H1 (cell line): ENCODE data around the gene NAV2. TPM values are rescaled to one million over a fixed set of nuclear protein-coding genes. Genes with fewer than 3 reads are reported as not detected.

Experiments
- CTCF ChIA-PET: fragments of 300-600 bp; sonication (Branson Sonifier 250); formaldehyde crosslinking; loops from one replicate; lab custom pipeline; 2021; ENCODE audit not compliant: partially characterized antibody; lab: Charles Lee
- POLR2A ChIA-PET: fragments of 300-600 bp; sonication (Branson Sonifier 250); formaldehyde crosslinking; loops from one replicate; lab custom pipeline; 2021; ENCODE audit warnings: inconsistent platforms; ENCODE audit not compliant: partially characterized antibody; lab: Charles Lee
- DNase-seq, 2 experiments: peaks; one replicate each; pipeline versions ENCODE4 v3.0.0 to v3.0.0-alpha.2; 2010 to 2022; ENCODE audit warnings: low spot score in 2 of 2, low read depth in 1 of 2, mixed read lengths in 1 of 2
- FAIRE-seq: peaks from 2 replicates; lab custom pipeline; 2011; peaks lifted over from hg19 to GRCh38; lab: Jason Lieb, UNC
- H2AFZ ChIP-seq: 2 replicates; pipeline ENCODE4 v1.8.1; 2012; ENCODE audit warnings: low read length, inconsistent platforms
- H2AK5ac ChIP-seq: 2 replicates; pipeline ENCODE4 v1.6.1; 2013; ENCODE audit warnings: low read depth, low read length
- H2BK120ac ChIP-seq: replicated peaks from 2 replicates; pipeline ENCODE3; 2013; ENCODE audit warnings: low read depth, low read length, inconsistent platforms
- H2BK12ac ChIP-seq: 2 replicates; pipeline ENCODE4 v1.6.1; 2013; ENCODE audit warnings: low read depth, low read length
- H2BK15ac ChIP-seq: 2 replicates; pipeline ENCODE4 v1.6.1; 2013; ENCODE audit warnings: low read length
- H2BK20ac ChIP-seq: 2 replicates; pipeline ENCODE4 v1.6.1; 2013; ENCODE audit warnings: low read length
- H2BK5ac ChIP-seq: 2 replicates; pipeline ENCODE4 v1.6.1; 2013; ENCODE audit warnings: low read depth, low read length
- H3K14ac ChIP-seq: 2 replicates; pipeline ENCODE4 v1.6.1; 2013; ENCODE audit warnings: inconsistent platforms; ENCODE audit not compliant: insufficient read length
- H3K18ac ChIP-seq: 2 replicates; pipeline ENCODE4 v1.6.1; 2013; ENCODE audit warnings: low read length; ENCODE audit errors: extremely low read depth
- H3K23ac ChIP-seq: 2 replicates; pipeline ENCODE4 v1.6.1; 2013; ENCODE audit warnings: inconsistent platforms; ENCODE audit not compliant: insufficient read length
- H3K23me2 ChIP-seq: 2 replicates; pipeline ENCODE4 v1.6.1; 2013; ENCODE audit warnings: low read depth, low read length
- H3K27ac ChIP-seq: 2 replicates; pipeline ENCODE4 v1.6.1; 2011; ENCODE audit warnings: low read depth, low read length, inconsistent platforms
- H3K27me3 ChIP-seq, 4 experiments: replicated peaks in 1 of 4; 1 replicate in 1 of 4; 2 replicates in 3 of 4; pipeline versions ENCODE4 v1.6.1 to v1.8.1; 2011 to 2013; ENCODE audit warnings: low read length in 3 of 4, mild to moderate bottlenecking in 3 of 4, inconsistent platforms in 2 of 4, mixed read lengths in 2 of 4, moderate library complexity in 1 of 4; ENCODE audit not compliant: control insufficient read depth in 3 of 4, insufficient read depth in 3 of 4; ENCODE audit errors: extremely low read depth in 1 of 4
- H3K36me3 ChIP-seq, 4 experiments: 2 replicates each; pipeline versions ENCODE4 v1.6.1 to v1.8.1; 2011 to 2013; ENCODE audit warnings: mild to moderate bottlenecking in 4 of 4, low read length in 3 of 4, moderate library complexity in 2 of 4, control low read depth in 1 of 4, inconsistent platforms in 1 of 4; ENCODE audit not compliant: insufficient read depth in 4 of 4, control insufficient read depth in 2 of 4
- H3K4ac ChIP-seq: replicated peaks from 2 replicates; pipeline ENCODE3; 2013; ENCODE audit warnings: low read length, low read depth, mixed read lengths, inconsistent platforms; ENCODE audit not compliant: insufficient read length
- H3K4me1 ChIP-seq, 4 experiments: replicated peaks in 1 of 4; 1 replicate in 1 of 4; 2 replicates in 3 of 4; pipeline versions ENCODE4 v1.6.1 to v1.8.1; 2011 to 2013; ENCODE audit warnings: low read length in 3 of 4, inconsistent platforms in 2 of 4, mixed read lengths in 1 of 4; ENCODE audit not compliant: insufficient read depth in 4 of 4, control insufficient read depth in 3 of 4
- H3K4me2 ChIP-seq, 2 experiments: 2 replicates each; pipeline versions ENCODE4 v1.6.1 to v1.8.1; 2011 to 2013; ENCODE audit warnings: low read depth in 2 of 2, low read length in 2 of 2, control low read depth in 1 of 2, inconsistent platforms in 1 of 2, mild to moderate bottlenecking in 1 of 2; ENCODE audit not compliant: insufficient read depth in 1 of 2
- H3K4me3 ChIP-seq, 4 experiments: fragments of 200-600, 300-600 bp in 1 of 4; sonication (generic), shearing (Covaris generic), sonication (Bioruptor Twin) in 1 of 4; 2 replicates each; pipeline versions ENCODE4 v1.5.1 to v1.8.1; 2011 to 2016; ENCODE audit warnings: low read length in 4 of 4, low read depth in 3 of 4, control low read depth in 2 of 4, inconsistent platforms in 2 of 4, mild to moderate bottlenecking in 2 of 4, mixed read lengths in 1 of 4, moderate library complexity in 1 of 4; ENCODE audit not compliant: insufficient read depth in 2 of 4; ENCODE audit errors: extremely low read depth in 1 of 4
- H3K56ac ChIP-seq: replicated peaks from 2 replicates; pipeline ENCODE3; 2013; ENCODE audit warnings: low read depth, mild to moderate bottlenecking, mixed read lengths, low read length, inconsistent platforms; ENCODE audit not compliant: insufficient read length
- H3K79me1 ChIP-seq: 2 replicates; pipeline ENCODE4 v1.6.1; 2013; ENCODE audit warnings: low read depth, low read length, control low read depth
- H3K79me2 ChIP-seq, 2 experiments: 2 replicates each; pipeline versions ENCODE4 v1.6.1 to v1.8.1; 2012 to 2013; ENCODE audit warnings: low read length in 2 of 2, mild to moderate bottlenecking in 2 of 2, inconsistent platforms in 1 of 2; ENCODE audit not compliant: insufficient read depth in 2 of 2, control insufficient read depth in 1 of 2
- H3K9ac ChIP-seq, 4 experiments: replicated peaks in 1 of 4; 1 replicate in 1 of 4; 2 replicates in 3 of 4; pipeline versions ENCODE4 v1.6.1 to v1.8.1; 2011 to 2013; ENCODE audit warnings: low read depth in 3 of 4, low read length in 3 of 4, control low read depth in 2 of 4, mild to moderate bottlenecking in 2 of 4, moderate library complexity in 2 of 4, inconsistent platforms in 1 of 4; ENCODE audit errors: extremely low read depth in 1 of 4
- H3K9me3 ChIP-seq, 2 experiments: 2 replicates each; pipeline versions ENCODE4 v1.6.1 to v1.8.1; 2012 to 2013; ENCODE audit warnings: mild to moderate bottlenecking in 2 of 2, moderate library complexity in 2 of 2, control low read depth in 1 of 2, inconsistent platforms in 1 of 2, low read depth in 1 of 2, low read length in 1 of 2, mixed read lengths in 1 of 2; ENCODE audit not compliant: insufficient read depth in 2 of 2
- H4K20me1 ChIP-seq, 2 experiments: replicated peaks in 1 of 2; 2 replicates each; pipeline versions ENCODE3 to v1.8.1; 2011 to 2013; ENCODE audit warnings: inconsistent platforms in 2 of 2, low read length in 2 of 2, mild to moderate bottlenecking in 1 of 2; ENCODE audit not compliant: insufficient read depth in 2 of 2, control insufficient read depth in 1 of 2
- H4K5ac ChIP-seq: 2 replicates; pipeline ENCODE4 v1.6.1; 2013; ENCODE audit warnings: low read length, low read depth, mixed read lengths, inconsistent platforms; ENCODE audit not compliant: insufficient read length
- H4K8ac ChIP-seq: 2 replicates; pipeline ENCODE4 v1.8.0; 2013; ENCODE audit warnings: mild to moderate bottlenecking, moderate library complexity, low read length, inconsistent platforms; ENCODE audit not compliant: insufficient read depth; ENCODE audit errors: extremely low read depth
- H4K91ac ChIP-seq: replicated peaks from 2 replicates; pipeline ENCODE3; 2013; ENCODE audit warnings: low read length, mixed read lengths, inconsistent platforms; ENCODE audit not compliant: insufficient read length
- BACH1 ChIP-seq: IDR thresholded peaks from 2 replicates; pipeline ENCODE4 v1.6.1; 2012; ENCODE audit warnings: low read length, improper control_type of control experiment
- HDAC6 ChIP-seq: IDR thresholded peaks from one replicate; pipeline ENCODE4 v1.7.1; 2012; ENCODE audit warnings: low read depth, mild to moderate bottlenecking, inconsistent platforms, low read length, moderate library complexity
- KDM1A ChIP-seq: fragments of 200-600, 300-600 bp; sonication (generic); IDR thresholded peaks from 2 replicates; pipeline ENCODE4 v1.7.1; 2016; ENCODE audit warnings: mild to moderate bottlenecking, low read length, borderline replicate concordance
- NANOG ChIP-seq: IDR thresholded peaks from 2 replicates; pipeline ENCODE4 v1.6.1; 2011; ENCODE audit warnings: low read length, low read depth, mild to moderate bottlenecking, inconsistent platforms; ENCODE audit not compliant: insufficient read depth, poor library complexity, severe bottlenecking
- PHF8 ChIP-seq: fragments of 200-600 bp; sonication (generic); conservative IDR thresholded peaks from 2 replicates; pipeline ENCODE4 v1.7.1; 2012; ENCODE audit warnings: low read depth, mild to moderate bottlenecking, inconsistent platforms, low read length, moderate library complexity
- POLR2AphosphoS5 ChIP-seq: IDR thresholded peaks from 2 replicates; pipeline ENCODE4 v1.6.1; 2011; ENCODE audit warnings: low read depth, low read length
- POU5F1 ChIP-seq: IDR thresholded peaks from 2 replicates; pipeline ENCODE4 v1.6.1; 2011; ENCODE audit warnings: low read depth, mild to moderate bottlenecking, low read length, moderate library complexity
- RFX5 ChIP-seq: IDR thresholded peaks from 2 replicates; pipeline ENCODE4 v1.6.1; 2011; ENCODE audit warnings: low read depth, low read length, improper control_type of control experiment, borderline replicate concordance
- SAP30 ChIP-seq: fragments of 300-600 bp; sonication (generic); IDR thresholded peaks from 2 replicates; pipeline ENCODE4 v1.7.1; 2012; ENCODE audit warnings: low read length, moderate library complexity, mild to moderate bottlenecking, inconsistent platforms; ENCODE audit not compliant: insufficient read depth, insufficient replicate concordance
- TAF1 ChIP-seq: IDR thresholded peaks from 2 replicates; pipeline ENCODE4 v1.6.1; 2011; ENCODE audit warnings: mild to moderate bottlenecking, low read depth, low read length
- TAF7 ChIP-seq: optimal IDR thresholded peaks from 2 replicates; pipeline ENCODE3; 2011; ENCODE audit warnings: low read depth, mild to moderate bottlenecking, inconsistent platforms, low read length, moderate library complexity, borderline replicate concordance
- TEAD4 ChIP-seq: IDR thresholded peaks from 2 replicates; pipeline ENCODE4 v1.6.1; 2012; ENCODE audit warnings: low read depth, low read length, inconsistent platforms, mixed read lengths
- ZNF274 ChIP-seq: IDR thresholded peaks from 2 replicates; pipeline ENCODE4 v1.7.0; 2012; ENCODE audit warnings: low read length, borderline replicate concordance; ENCODE audit errors: extremely low read depth
- WGBS, 2 experiments: shearing (Covaris generic) in 1 of 2; methylation state at CpG; one replicate each; pipeline versions ENCODE4 v1.1.6 to v1.1.7; 2013 to 2015; ENCODE audit warnings: low lambda C conversion rate in 2 of 2, mixed read lengths in 2 of 2, inconsistent platforms in 1 of 2, low coverage in 1 of 2, missing lambda C conversion rate in 1 of 2; ENCODE audit not compliant: insufficient replicate concordance in 2 of 2, insufficient coverage in 1 of 2, insufficient read length in 1 of 2; ENCODE audit errors: extremely low coverage in 1 of 2, missing lambda C conversion rate in 1 of 2; 5-methylcytosine and 5-hydroxymethylcytosine counted together
- polyA plus RNA-seq, 7 experiments: library from polyadenylated mRNA; depleted of rRNA in 3 of 7; stranded (reverse) in 5 of 7; unstranded in 2 of 7; fragments of >200 nt in 5 of 7; fragments of 200-250 nt in 2 of 7; gene quantifications; 1 replicate in 5 of 7; 2 replicates in 1 of 7; 4 replicates in 1 of 7; pipeline versions ENCODE4 v1.2.1 to v1.2.3, GENCODE V29; 2011 to 2013; ENCODE audit warnings: missing spikeins in 2 of 7, mixed read lengths in 2 of 7
- total RNA-seq: library from RNA; stranded (reverse); fragmentation: NEBNext Ultra II Directional; extraction: Animal tissue kit (Norgen Biotek cat#: 25700); gene quantifications from 2 replicates; pipeline ENCODE4 v1.2.1, GENCODE V29; 2021

Gene NAV2
- total and polyA plus RNA-seq, 2 of the 8 experiments (the other 6 are each of a cell fraction or from before 2014, with no cell fraction given): 35.6 to 73.6 TPM

- Histone ChIP-seq H3K14ac (no peak overlapping the region), H4K5ac (no peak overlapping the region), H3K23ac (no peak overlapping the region), H2BK20ac (no peak overlapping the region), H3K9ac (no peak overlapping the region), H4K8ac (no peak overlapping the region), H3K4me3 (no peak overlapping the region), H4K91ac (no peak overlapping the region), H3K18ac (no peak overlapping the region), H2BK12ac (no peak overlapping the region), H3K79me1 (peaks cover 11% of the 10 kb centered on the region; the same call in 1 of the 2 replicates), H2AFZ (no peak overlapping the region), H2BK120ac (no peak overlapping the region), H3K36me3 (peaks cover 0 to 29% (median 17%) of the 10 kb centered on the region in 4 experiments; a peak in 6 of 8 replicates), H3K4me2 (no peak overlapping the region), H3K79me2 (peaks cover 1 to 34% of the 10 kb centered on the region in 2 experiments; a peak in 3 of 4 replicates), H3K27me3 (no peaks in the 10 kb centered on the region), H3K4me1 (peaks cover 4 to 21% (median 20%) of the 10 kb centered on the region in 4 experiments), H4K20me1 (peaks cover 5 to 13% of the 10 kb centered on the region in 2 experiments), H2BK15ac (no peak overlapping the region), H3K9me3 (no peaks in the 10 kb centered on the region), H2BK5ac (no peak overlapping the region), H3K23me2 (no peaks in the 10 kb centered on the region), H3K56ac (no peak overlapping the region), H2AK5ac (no peak overlapping the region), H3K4ac (no peak overlapping the region), H3K27ac (no peak overlapping the region)
- no peak for FAIRE-seq
- DNase-seq: no peak
- 86% methylated on average over 8 of the region's 8 CpGs; no CpG with 5 or more reads in 1 of the 2 experiments for WGBS, 2 experiments
- ChIA-PET POLR2A (no interaction called here), CTCF (interaction anchor here (0.6 to 2.1 kb wide), 6 partner anchors 13 to 318 kb away, joined by 3 to 6 read pairs (median 4); no protein-coding TSS in a partner anchor)
- TF ChIP-seq RFX5 (no peak), TEAD4 (no peak), KDM1A (no peak), SAP30 (no peak), BACH1 (no peak), ZNF274 (no peak), HDAC6 (no peak), POU5F1 (no peak), PHF8 (no peak), NANOG (no peak), TAF7 (no peak), POLR2AphosphoS5 (no peak), TAF1 (no peak)
Observed at GRCh38 chr11:20036626-20037335, 324.1 kb downstream of the NAV2 start.
